ENCODE data around the gene IKZF1. TPM values are rescaled to one million over a fixed set of nuclear protein-coding genes. Genes with fewer than 3 reads are reported as not detected.

Gene IKZF1
- total RNA-seq, 1 experiment from 2014 or later: 0.77 TPM

GRCh38 chr7:50315739-50316671 is 11.5 kb downstream of the IKZF1 start:
- ATAC-seq (no peak), DNase-seq (ENCODE audit: low read depth, low spot score) (no peak)
- TF ChIP-seq TCF7L2 (IDR thresholded peaks at IDR 0.05; ENCODE audit: low read depth, low read length): no peak
- no peak for TF ChIP-seq REST (IDR thresholded peaks at IDR 0.05; ENCODE audit: insufficient read depth in 1 of 2, low read depth in 2 of 2, low read length in 1 of 2)
- no peak for TF ChIP-seq SIN3A (IDR thresholded peaks at IDR 0.05; ENCODE audit: borderline replicate concordance, insufficient read depth, low read depth, low read length)
- TF ChIP-seq POLR2AphosphoS5 (IDR thresholded peaks at IDR 0.05; ENCODE audit: low read depth, low read length): no peak
- no peak for TF ChIP-seq CTCF (IDR thresholded peaks at IDR 0.05)
- ChIA-PET CTCF (no interaction called here), POLR2A (no interaction called here)
- no TSS peak for BruUV-seq (replicated peaks)
- no peak overlapping the region for H3K27ac ChIP-seq (ENCODE audit: low read length)
- intact Hi-C loops (cut with micrococcal nuclease; ENCODE audit: unreplicated experiment) (no loop called here), in situ Hi-C loops (cut with HindIII; ENCODE audit: low pct_unique_long_range_greater_than_20kb, low sequenced_read_pairs) (no loop called here)
- H3K4me1 ChIP-seq (ENCODE audit: control insufficient read depth, insufficient read depth, low read length): no peaks in the 10 kb centered on the region
- H3K4me3 ChIP-seq (ENCODE audit: low read depth in 2 of 2, low read length in 2 of 2): no peak overlapping the region
- H3K36me3 ChIP-seq (ENCODE audit: control insufficient read depth, insufficient read depth, low read length): no peaks in the 10 kb centered on the region
- H3K27me3 ChIP-seq (ENCODE audit: control insufficient read depth, insufficient read depth, low read length): peaks cover 30% of the 10 kb centered on the region
- H3K9me3 ChIP-seq (ENCODE audit: control insufficient read depth, insufficient read depth, low read depth, low read length): no peaks in the 10 kb centered on the region

- CTCF ChIA-PET: no interaction called here
- in situ Hi-C loops (cut with HindIII; ENCODE audit: low pct_unique_long_range_greater_than_20kb, low sequenced_read_pairs) (no loop called here), intact Hi-C loops (cut with micrococcal nuclease; ENCODE audit: unreplicated experiment) (no loop called here)
- Histone ChIP-seq H3K4me3 (ENCODE audit: low read depth in 2 of 2, low read length in 2 of 2) (no peak overlapping the region), H3K9me3 (ENCODE audit: control insufficient read depth, insufficient read depth, low read depth, low read length) (no peaks in the 10 kb centered on the region), H3K4me1 (ENCODE audit: control insufficient read depth, insufficient read depth, low read length) (no peaks in the 10 kb centered on the region), H3K27ac (ENCODE audit: low read length) (no peak overlapping the region), H3K27me3 (ENCODE audit: control insufficient read depth, insufficient read depth, low read length) (peaks cover 34% of the 10 kb centered on the region), H3K36me3 (ENCODE audit: control insufficient read depth, insufficient read depth, low read length) (no peaks in the 10 kb centered on the region)
- no TSS peak for BruUV-seq (replicated peaks)
- TF ChIP-seq TCF7L2 (IDR thresholded peaks at IDR 0.05; ENCODE audit: low read depth, low read length) (no peak), POLR2AphosphoS5 (IDR thresholded peaks at IDR 0.05; ENCODE audit: low read depth, low read length) (no peak), CTCF (IDR thresholded peaks at IDR 0.05) (no peak; the same call in 1 of the 2 replicates), SIN3A (IDR thresholded peaks at IDR 0.05; ENCODE audit: borderline replicate concordance, insufficient read depth, low read depth, low read length) (no peak)
- no peak for DNase-seq (ENCODE audit: low read depth, low spot score)
- POLR2A ChIA-PET: no interaction called here
- no peak for ATAC-seq
Measured at GRCh38 chr7:50317221-50317678, 12.7 kb downstream of the IKZF1 start.
